ENCODE measurements around the gene HNRNPA3.
A peak's percentile ranks its signal among the peaks of the same experiment; 100 is the strongest.
"Not testable (repeated sequence)": the region's sequence is repeated elsewhere in the genome, so short reads cannot be mapped to it uniquely, and the experiment has no call there.

HNRNPA3 gene

GRCh38 chr2:177188482-177189469 lies 23.8 kb upstream of the HNRNPA3 start:
- DNase-seq = no peak

- no peak for DNase-seq
Measured at GRCh38 chr2:177190941-177191340, 21.7 kb upstream of the HNRNPA3 start.

GRCh38 chr2:177192788-177193187 lies 19.8 kb upstream of the HNRNPA3 start:
- DNase-seq = no peak

GRCh38 chr2:177193240-177193639 lies 19.4 kb upstream of the HNRNPA3 start:
- DNase-seq = no peak

GRCh38 chr2:177195194-177195593 lies 17.4 kb upstream of the HNRNPA3 start:
- no peak for DNase-seq

GRCh38 chr2:177200419-177200818 lies 12.2 kb upstream of the HNRNPA3 start:
- DNase-seq = not testable (repeated sequence)

GRCh38 chr2:177201919-177202346 lies 10.7 kb upstream of the HNRNPA3 start:
- no peak for DNase-seq

GRCh38 chr2:177204417-177204816 lies 8.2 kb upstream of the HNRNPA3 start:
- DNase-seq = no peak

- no peak for DNase-seq
Measured at GRCh38 chr2:177207101-177207500, 5.5 kb upstream of the HNRNPA3 start.

GRCh38 chr2:177211169-177211568 lies 1.4 kb upstream of the HNRNPA3 start:
- no peak for DNase-seq

- no peak for DNase-seq
Measured at GRCh38 chr2:177211576-177212105, 953 bp upstream of the HNRNPA3 start.

GRCh38 chr2:177212891-177213856 lies 580 bp downstream of the HNRNPA3 start:
- peak; percentile 90 for DNase-seq

GRCh38 chr2:177217247-177217843 lies 4.8 kb downstream of the HNRNPA3 start:
- no peak for DNase-seq

GRCh38 chr2:177219787-177220186 lies 7.2 kb downstream of the HNRNPA3 start:
- not testable (repeated sequence) for DNase-seq

- no peak for DNase-seq
Measured at GRCh38 chr2:177221534-177221933, 8.9 kb downstream of the HNRNPA3 start.

- DNase-seq = no peak
Measured at GRCh38 chr2:177221970-177222369, 9.4 kb downstream of the HNRNPA3 start.

GRCh38 chr2:177223436-177223835 lies 10.8 kb downstream of the HNRNPA3 start:
- DNase-seq = not testable (repeated sequence)

- DNase-seq = no peak
Measured at GRCh38 chr2:177225965-177226360, 13.4 kb downstream of the HNRNPA3 start.

GRCh38 chr2:177229442-177230242 lies 17.0 kb downstream of the HNRNPA3 start:
- DNase-seq = no peak

- DNase-seq = no peak
Measured at GRCh38 chr2:177231270-177231669, 18.7 kb downstream of the HNRNPA3 start.

- no peak for DNase-seq
Measured at GRCh38 chr2:177232098-177232704, 19.6 kb downstream of the HNRNPA3 start.

Measured in CD4-positive, alpha-beta T cell treated with Interleukin-4 for 4 hours (primary cell).